Neural progenitor cell (in vitro differentiated cells): Measurements from ENCODE around the gene SCML1. TPM values are rescaled to one million over a fixed set of nuclear protein-coding genes. Genes with fewer than 3 reads are reported as not detected.

ENCODE experiments used
- DNase-seq: peaks from one replicate; pipeline ENCODE4 v3.0.0-alpha.2; 2016; ENCODE audit warnings: low spot score
- H2AFZ ChIP-seq: fragments of 200-600 bp; sonication (generic); replicated peaks from 2 replicates; pipeline ENCODE4 v1.6.1; 2016; ENCODE audit warnings: antibody characterized with exemption
- H3F3A ChIP-seq: fragments of 200-600 bp; sonication (generic); 2 replicates; pipeline ENCODE4 v1.6.1; 2016; ENCODE audit warnings: antibody characterized with exemption, low read depth
- H3K27ac ChIP-seq: fragments of 200-600 bp; sonication (generic); 2 replicates; pipeline ENCODE4 v1.5.1; 2016; ENCODE audit warnings: mild to moderate bottlenecking
- H3K27me3 ChIP-seq: fragments of 200-600 bp; sonication (generic); 2 replicates; pipeline ENCODE4 v1.6.1; 2016; ENCODE audit warnings: mild to moderate bottlenecking, moderate library complexity
- H3K36me3 ChIP-seq: fragments of 200-600 bp; sonication (generic); 2 replicates; pipeline ENCODE4 v1.5.1; 2016
- H3K4me1 ChIP-seq: fragments of 200-600 bp; sonication (generic); 2 replicates; pipeline ENCODE4 v1.6.1; 2016; ENCODE audit warnings: mixed run types
- H3K4me2 ChIP-seq: fragments of 200-600 bp; sonication (generic); 2 replicates; pipeline ENCODE4 v1.6.1; 2016
- H3K4me3 ChIP-seq: fragments of 200-600 bp; sonication (generic); 2 replicates; pipeline ENCODE4 v1.5.1; 2016
- H3K79me2 ChIP-seq: fragments of 200-600 bp; sonication (generic); 2 replicates; pipeline ENCODE4 v1.6.1; 2016; ENCODE audit warnings: low read depth
- H3K9ac ChIP-seq: fragments of 200-600 bp; sonication (generic); 2 replicates; pipeline ENCODE4 v1.6.1; 2016
- H3K9me3 ChIP-seq: fragments of 200-600 bp; sonication (generic); 2 replicates; pipeline ENCODE4 v1.5.1; 2016; ENCODE audit warnings: low read depth
- H4K20me1 ChIP-seq: fragments of 200-600 bp; sonication (generic); 2 replicates; pipeline ENCODE4 v1.6.1; 2016; ENCODE audit warnings: low read depth
- H3K27ac Mint-ChIP-seq: 3 replicates; pipeline ENCODE4 v1.8.0; 2021; ENCODE audit warnings: mixed read lengths
- H3K27me3 Mint-ChIP-seq: 2 replicates; pipeline ENCODE4 v1.8.0; 2022; ENCODE audit warnings: low read depth, mild to moderate bottlenecking, inconsistent platforms, moderate library complexity, mixed read lengths; ENCODE audit not compliant: insufficient read depth
- H3K36me3 Mint-ChIP-seq: 3 replicates; pipeline ENCODE4 v1.8.0; 2021; ENCODE audit warnings: mixed read lengths
- H3K4me1 Mint-ChIP-seq: 3 replicates; pipeline ENCODE4 v1.8.0; 2021; ENCODE audit warnings: mixed read lengths
- H3K4me3 Mint-ChIP-seq: 3 replicates; pipeline ENCODE4 v1.8.0; 2021; ENCODE audit warnings: mild to moderate bottlenecking, moderate library complexity, mixed read lengths
- H3K9me3 Mint-ChIP-seq: 3 replicates; pipeline ENCODE4 v1.8.0; 2020; ENCODE audit warnings: mixed read lengths
- EZH2 ChIP-seq: fragments of 200-600 bp; sonication (generic); IDR thresholded peaks from 2 replicates; pipeline ENCODE4 v1.6.1; 2017; ENCODE audit warnings: antibody characterized with exemption, mild to moderate bottlenecking, moderate library complexity
- EZH2phosphoT487 ChIP-seq: fragments of 200-600 bp; sonication (generic); IDR thresholded peaks from 2 replicates; pipeline ENCODE4 v1.6.1; 2017; ENCODE audit warnings: antibody characterized with exemption
- total RNA-seq: library from RNA; depleted of rRNA; stranded (reverse); fragments of >200 nt; gene quantifications from 2 replicates; pipeline ENCODE4 v1.2.3, GENCODE V29; 2015; ENCODE audit warnings: low replicate concordance
- TF ChIP-seq, protein P1 (sequence below): fragments of 200-600 bp; sonication (generic); IDR thresholded peaks from 2 replicates; pipeline ENCODE4 v1.5.1; 2017; ENCODE audit warnings: antibody characterized with exemption, mild to moderate bottlenecking

Gene SCML1
- total RNA-seq, 1 donor from 2014 or later, result 9.7 TPM

- Mint-ChIP-seq H3K27me3 (no peaks in the 10 kb centered on the region), H3K9me3 (no peaks in the 10 kb centered on the region), H3K4me1 (no peaks in the 10 kb centered on the region), H3K27ac (no peak overlapping the region), H3K4me3 (no peak overlapping the region), H3K36me3 (peaks cover 3% of the 10 kb centered on the region)
- Histone ChIP-seq H3K9ac (no peak overlapping the region), H4K20me1 (no peaks in the 10 kb centered on the region), H3K79me2 (no peaks in the 10 kb centered on the region), H3K9me3 (no peaks in the 10 kb centered on the region), H3K27ac (no peak overlapping the region), H2AFZ (no peak overlapping the region), H3K4me3 (no peak overlapping the region), H3K27me3 (no peaks in the 10 kb centered on the region), H3K4me1 (no peaks in the 10 kb centered on the region), H3K4me2 (no peak overlapping the region), H3F3A (no peaks in the 10 kb centered on the region), H3K36me3 (no peaks in the 10 kb centered on the region)
- DNase-seq, result no peak
- TF ChIP-seq EZH2phosphoT487 (no peak), EZH2 (no peak)
- TF ChIP-seq, protein P1, sequence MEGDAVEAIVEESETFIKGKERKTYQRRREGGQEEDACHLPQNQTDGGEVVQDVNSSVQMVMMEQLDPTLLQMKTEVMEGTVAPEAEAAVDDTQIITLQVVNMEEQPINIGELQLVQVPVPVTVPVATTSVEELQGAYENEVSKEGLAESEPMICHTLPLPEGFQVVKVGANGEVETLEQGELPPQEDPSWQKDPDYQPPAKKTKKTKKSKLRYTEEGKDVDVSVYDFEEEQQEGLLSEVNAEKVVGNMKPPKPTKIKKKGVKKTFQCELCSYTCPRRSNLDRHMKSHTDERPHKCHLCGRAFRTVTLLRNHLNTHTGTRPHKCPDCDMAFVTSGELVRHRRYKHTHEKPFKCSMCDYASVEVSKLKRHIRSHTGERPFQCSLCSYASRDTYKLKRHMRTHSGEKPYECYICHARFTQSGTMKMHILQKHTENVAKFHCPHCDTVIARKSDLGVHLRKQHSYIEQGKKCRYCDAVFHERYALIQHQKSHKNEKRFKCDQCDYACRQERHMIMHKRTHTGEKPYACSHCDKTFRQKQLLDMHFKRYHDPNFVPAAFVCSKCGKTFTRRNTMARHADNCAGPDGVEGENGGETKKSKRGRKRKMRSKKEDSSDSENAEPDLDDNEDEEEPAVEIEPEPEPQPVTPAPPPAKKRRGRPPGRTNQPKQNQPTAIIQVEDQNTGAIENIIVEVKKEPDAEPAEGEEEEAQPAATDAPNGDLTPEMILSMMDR, result no peak
These were observed 34.1 kb upstream of the SCML1 start for GRCh38 chrX:17703201-17703600.

DNA sequence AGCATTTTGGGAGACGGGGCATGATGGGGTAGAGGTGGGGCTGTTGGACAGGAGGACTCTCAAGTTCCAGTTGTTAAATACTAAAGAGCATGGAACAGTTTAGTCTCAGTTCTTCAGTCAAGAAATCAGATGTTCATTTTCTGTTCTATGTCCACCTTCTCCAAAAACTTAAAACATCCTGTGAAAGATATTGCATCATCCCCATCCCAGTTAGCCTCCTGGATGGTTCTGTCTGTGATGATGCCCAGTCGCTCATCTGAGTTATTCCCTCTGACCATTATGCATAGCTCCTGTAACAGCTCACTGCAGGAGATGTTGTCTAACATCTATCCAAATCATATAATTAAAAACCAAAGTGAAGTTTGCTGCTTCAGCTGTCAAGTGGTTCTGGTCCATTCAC is 32.1 kb upstream of the SCML1 start:
- Histone ChIP-seq H3K4me3 (no peak overlapping the region), H3K27me3 (no peaks in the 10 kb centered on the region), H2AFZ (no peak overlapping the region), H4K20me1 (no peaks in the 10 kb centered on the region), H3F3A (no peaks in the 10 kb centered on the region), H3K9me3 (no peaks in the 10 kb centered on the region), H3K79me2 (no peaks in the 10 kb centered on the region), H3K36me3 (no peaks in the 10 kb centered on the region), H3K9ac (no peak overlapping the region), H3K4me2 (no peak overlapping the region), H3K4me1 (no peaks in the 10 kb centered on the region), H3K27ac (no peak overlapping the region)
- Mint-ChIP-seq H3K4me3 (no peak overlapping the region), H3K27me3 (no peaks in the 10 kb centered on the region), H3K36me3 (no peaks in the 10 kb centered on the region), H3K9me3 (no peaks in the 10 kb centered on the region), H3K4me1 (peaks cover under 1% of the 10 kb centered on the region), H3K27ac (no peak overlapping the region)
- no peak for DNase-seq
- TF ChIP-seq EZH2phosphoT487 (no peak), EZH2 (no peak)
- TF ChIP-seq, protein P1, result no peak

GRCh38 chrX:17706676-17707075 is 30.6 kb upstream of the SCML1 start:
- no peaks in the 10 kb centered on the region for H3K27me3 Mint-ChIP-seq
- TF ChIP-seq EZH2phosphoT487 (no peak), EZH2 (no peak)
- TF ChIP-seq, protein P1, result no peak
- Histone ChIP-seq H2AFZ (no peak overlapping the region), H3K27me3 (no peaks in the 10 kb centered on the region), H4K20me1 (no peaks in the 10 kb centered on the region), H3K4me2 (no peak overlapping the region), H3K4me3 (no peak overlapping the region), H3K36me3 (no peaks in the 10 kb centered on the region), H3K79me2 (no peaks in the 10 kb centered on the region), H3F3A (no peaks in the 10 kb centered on the region), H3K4me1 (no peaks in the 10 kb centered on the region), H3K9me3 (no peaks in the 10 kb centered on the region), H3K27ac (no peak overlapping the region), H3K9ac (no peak overlapping the region)
- no peaks in the 10 kb centered on the region for H3K36me3 Mint-ChIP-seq
- peaks cover 5% of the 10 kb centered on the region for H3K4me1 Mint-ChIP-seq
- DNase-seq, result no peak
- H3K9me3 Mint-ChIP-seq, result no peaks in the 10 kb centered on the region
- no peak overlapping the region for H3K27ac Mint-ChIP-seq
- H3K4me3 Mint-ChIP-seq, result no peak overlapping the region

- H3K27me3 Mint-ChIP-seq, result no peaks in the 10 kb centered on the region
- H3K4me1 Mint-ChIP-seq, result peaks cover 5% of the 10 kb centered on the region
- Histone ChIP-seq H3K4me3 (no peak overlapping the region), H3K27ac (no peak overlapping the region), H3K27me3 (no peaks in the 10 kb centered on the region), H3K4me2 (no peak overlapping the region), H3K79me2 (no peaks in the 10 kb centered on the region), H3K9ac (no peak overlapping the region), H3F3A (no peaks in the 10 kb centered on the region), H3K36me3 (no peaks in the 10 kb centered on the region), H3K4me1 (no peaks in the 10 kb centered on the region), H2AFZ (no peak overlapping the region), H3K9me3 (no peaks in the 10 kb centered on the region), H4K20me1 (no peaks in the 10 kb centered on the region)
- TF ChIP-seq, protein P1, result no peak
- TF ChIP-seq EZH2phosphoT487, result no peak
- H3K4me3 Mint-ChIP-seq, result no peak overlapping the region
- DNase-seq, result no peak
- H3K9me3 Mint-ChIP-seq, result no peaks in the 10 kb centered on the region
- H3K36me3 Mint-ChIP-seq, result no peaks in the 10 kb centered on the region
- H3K27ac Mint-ChIP-seq, result no peak overlapping the region
These were observed 29.6 kb upstream of the SCML1 start for GRCh38 chrX:17707731-17708130.
